T47D (cell line): Measurements from ENCODE around the gene KPNA4.
"Not testable (repeated sequence)": the region's sequence is repeated elsewhere in the genome, so short reads cannot be mapped to it uniquely, and the experiment has no call there.

ENCODE experiments used
- DNase-seq, 2 experiments: peaks; one replicate each; pipeline versions ENCODE4 v3.0.0 to v3.0.0-alpha.2; 2011 to 2012; ENCODE audit warnings: low read depth in 1 of 2, low spot score in 1 of 2
- JUND ChIP-seq: IDR thresholded peaks from 2 replicates; pipeline ENCODE4 v1.6.1; 2012; ENCODE audit warnings: low read depth
- in situ Hi-C: cut with HindIII; loops from 2 replicates; pipeline ENCODE4 v1.10.0; 2016; ENCODE audit warnings: low sequenced_read_pairs, low pct_unique_long_range_greater_than_20kb

The KPNA4 gene, protein sequence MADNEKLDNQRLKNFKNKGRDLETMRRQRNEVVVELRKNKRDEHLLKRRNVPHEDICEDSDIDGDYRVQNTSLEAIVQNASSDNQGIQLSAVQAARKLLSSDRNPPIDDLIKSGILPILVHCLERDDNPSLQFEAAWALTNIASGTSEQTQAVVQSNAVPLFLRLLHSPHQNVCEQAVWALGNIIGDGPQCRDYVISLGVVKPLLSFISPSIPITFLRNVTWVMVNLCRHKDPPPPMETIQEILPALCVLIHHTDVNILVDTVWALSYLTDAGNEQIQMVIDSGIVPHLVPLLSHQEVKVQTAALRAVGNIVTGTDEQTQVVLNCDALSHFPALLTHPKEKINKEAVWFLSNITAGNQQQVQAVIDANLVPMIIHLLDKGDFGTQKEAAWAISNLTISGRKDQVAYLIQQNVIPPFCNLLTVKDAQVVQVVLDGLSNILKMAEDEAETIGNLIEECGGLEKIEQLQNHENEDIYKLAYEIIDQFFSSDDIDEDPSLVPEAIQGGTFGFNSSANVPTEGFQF

DNA sequence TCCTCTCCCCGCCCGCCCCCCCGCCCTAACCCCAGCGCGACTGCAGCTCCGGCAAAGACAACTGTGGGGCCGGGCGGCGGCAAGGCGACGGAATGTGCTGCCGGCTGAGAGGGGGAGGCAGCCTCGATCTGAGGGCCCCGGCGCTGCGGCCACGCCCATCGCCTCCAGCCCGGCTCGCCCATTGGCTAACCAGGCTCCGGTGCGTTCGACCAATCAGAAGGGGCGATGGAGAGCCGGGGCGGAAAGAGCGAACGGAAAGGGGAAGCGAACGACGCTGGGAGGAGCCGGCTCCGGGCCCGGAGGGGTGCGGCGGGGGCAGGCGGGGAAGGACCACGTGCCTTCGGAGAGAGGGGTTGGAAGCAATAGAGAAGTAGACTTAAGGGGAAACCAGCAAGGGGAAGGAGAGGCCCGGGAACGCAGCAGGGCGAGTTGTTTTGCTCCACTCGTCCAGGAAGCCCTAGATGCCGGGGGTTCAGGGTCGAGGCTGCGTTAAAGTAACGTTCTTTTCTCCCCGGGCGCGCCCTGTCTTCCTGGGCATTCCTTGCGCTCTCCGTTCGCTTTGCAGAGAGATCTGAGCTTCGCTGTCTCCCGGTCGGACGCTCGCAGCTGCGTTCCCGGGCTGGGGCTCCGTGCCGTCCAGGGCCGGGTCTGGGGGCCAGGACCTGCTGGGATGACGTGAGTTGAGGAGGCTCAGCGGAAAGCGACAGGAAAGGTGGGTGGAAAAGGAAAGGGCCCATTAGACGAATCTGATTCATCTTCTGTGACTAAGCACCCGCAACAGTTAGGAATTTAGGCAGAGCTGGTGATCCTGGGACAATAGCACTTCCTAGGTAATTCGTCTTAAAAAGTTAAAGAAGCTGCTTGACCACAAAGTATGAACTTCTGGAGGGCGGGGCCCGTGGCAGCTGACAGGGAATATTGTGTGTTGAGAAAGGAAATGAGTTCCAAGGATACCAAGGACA, at the start of gene KPNA4:
Gene KPNA4 (minus strand): TSS at position 130 of the 962 bp plus-strand sequence. CDS start 289 bp downstream, outside the sequence.
- in situ Hi-C loops, result no loop called here
- TF ChIP-seq JUND, result no peak
- peak; percentile 99 for DNase-seq

DNA sequence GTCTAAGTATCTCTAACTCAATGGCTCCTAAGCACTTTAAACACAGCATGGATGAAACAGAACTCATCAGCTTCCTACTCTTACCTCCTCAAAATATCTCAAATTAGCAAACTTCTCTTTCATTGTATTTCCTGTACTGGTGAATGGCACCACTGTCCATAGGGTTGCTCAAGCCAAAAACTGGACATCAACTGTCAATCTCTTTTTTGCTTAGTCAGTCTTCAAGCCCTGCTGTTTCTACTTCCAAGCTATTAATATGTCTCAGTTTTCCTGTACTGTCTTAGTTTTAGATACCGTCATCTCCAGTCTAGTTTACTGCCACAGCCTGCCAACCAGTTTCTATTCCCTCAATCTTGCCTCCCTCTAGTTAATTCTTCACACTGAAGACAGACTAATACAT, 48.3 kb upstream of the KPNA4 start:
- no peak for TF ChIP-seq JUND
- in situ Hi-C loops, result no loop called here
- no peak for DNase-seq

DNA sequence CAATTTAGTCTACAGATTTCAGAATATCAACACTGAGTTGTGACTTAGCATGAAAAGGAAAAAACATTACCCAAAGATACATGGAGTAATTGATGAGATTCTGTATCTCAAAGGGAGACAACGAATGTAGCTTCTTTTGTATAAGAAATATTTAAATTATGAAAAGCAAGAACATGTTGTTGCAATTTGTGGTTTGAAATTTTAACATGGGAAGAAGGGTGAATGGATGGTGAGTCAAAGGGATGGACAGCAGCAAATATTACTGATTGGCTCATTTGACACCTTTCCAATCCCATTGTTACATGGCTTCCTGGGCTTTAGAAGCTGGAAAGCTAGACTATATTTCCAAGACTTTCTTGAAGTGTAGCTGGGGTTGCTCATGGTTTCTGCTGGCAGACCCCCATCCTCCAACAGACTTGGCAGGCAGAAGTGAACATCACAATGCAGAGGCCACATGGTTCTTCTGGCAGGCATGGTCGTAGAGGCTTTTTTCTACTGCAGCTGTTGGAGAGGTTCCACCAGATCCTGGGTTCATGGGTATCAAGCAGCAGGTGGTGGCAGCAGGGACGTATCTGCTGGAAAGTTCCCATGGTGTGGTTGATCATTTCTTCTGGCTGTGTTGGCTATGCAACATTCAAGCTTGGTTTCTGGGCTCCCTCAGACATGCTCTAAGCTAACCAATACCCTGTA, 47.2 kb upstream of the KPNA4 start:
- DNase-seq, result no peak
- in situ Hi-C loops, result no loop called here
- TF ChIP-seq JUND, result no peak

DNA sequence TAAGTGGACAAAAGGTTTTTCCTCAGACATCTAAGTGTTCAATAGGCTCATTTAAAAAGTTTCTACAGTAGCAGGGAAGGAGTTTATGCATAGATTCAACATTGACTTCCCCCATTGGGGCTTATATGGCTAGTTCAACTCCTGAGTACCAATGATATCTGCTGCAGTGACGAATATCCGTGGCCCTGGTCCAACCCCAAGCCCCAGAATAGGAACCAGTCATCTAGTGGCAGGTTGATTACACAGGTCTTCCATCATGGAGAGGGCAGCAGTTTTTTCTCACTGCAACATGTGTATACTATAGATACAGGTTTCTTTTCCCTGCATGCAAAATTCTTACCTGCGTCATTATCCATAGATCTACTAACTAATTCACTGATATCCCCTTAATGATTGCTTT, 45.8 kb upstream of the KPNA4 start:
- no peak for TF ChIP-seq JUND
- no peak for DNase-seq
- in situ Hi-C loops, result no loop called here

DNA sequence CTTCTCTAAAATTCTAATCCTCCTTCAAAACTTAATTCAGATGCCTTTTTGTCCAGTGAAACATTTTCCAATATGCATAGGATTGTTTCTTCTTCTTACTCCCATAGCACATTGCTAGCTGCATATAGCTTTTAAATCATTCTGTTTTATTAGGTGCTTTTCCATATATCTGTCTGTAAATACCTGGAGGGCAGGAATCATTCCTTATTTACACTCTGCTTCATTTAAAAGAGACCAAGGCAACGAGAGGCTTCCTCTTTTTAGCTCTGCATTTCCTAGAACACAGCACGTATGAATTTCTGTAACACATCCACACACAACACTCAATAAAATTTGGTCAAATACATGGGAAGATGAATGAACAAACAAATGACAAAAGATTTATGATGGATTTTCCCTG, 43.5 kb upstream of the KPNA4 start:
- in situ Hi-C loops, result no loop called here
- peak; percentile 21 to 38 for DNase-seq
- TF ChIP-seq JUND, result no peak

DNA sequence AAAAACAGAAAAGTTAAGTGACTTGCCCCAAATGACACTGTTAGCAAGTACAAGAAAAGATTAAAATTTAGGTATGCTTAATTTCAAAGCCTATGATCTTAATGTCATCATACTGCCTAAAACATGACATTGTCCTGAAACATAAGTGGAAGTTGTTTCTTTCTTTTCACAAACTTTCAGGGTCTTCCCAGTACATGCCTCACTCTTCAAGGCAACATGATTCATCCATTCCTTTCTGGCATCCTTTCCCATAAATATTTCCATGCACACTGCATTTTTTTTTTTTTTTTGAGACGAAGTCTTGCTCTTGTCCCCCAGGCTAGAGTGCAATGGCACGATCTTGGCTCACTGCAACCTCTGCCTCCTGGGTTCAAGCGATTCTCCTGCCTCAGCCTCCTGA, 42.5 kb upstream of the KPNA4 start:
- in situ Hi-C loops, result no loop called here
- DNase-seq, result no peak
- no peak for TF ChIP-seq JUND

DNA sequence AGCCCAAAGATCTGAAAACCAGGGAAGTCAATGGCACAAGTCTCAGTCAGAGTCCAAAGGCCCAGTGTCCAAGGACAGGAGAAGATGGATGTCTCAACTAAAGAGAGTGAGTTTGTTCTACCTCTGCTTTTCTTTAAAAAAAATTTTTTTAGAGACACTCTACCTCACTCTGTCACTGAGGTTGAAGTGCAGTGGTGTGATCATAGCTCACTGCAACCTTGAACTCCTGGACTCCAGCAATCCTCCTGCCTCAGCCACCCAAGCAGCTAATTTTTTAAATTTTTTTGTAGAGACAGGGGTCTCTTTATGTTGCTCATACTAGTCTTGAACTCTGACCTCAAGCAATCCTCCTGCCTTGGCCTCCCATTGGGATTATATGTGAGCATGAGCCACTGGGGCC, 39.9 kb upstream of the KPNA4 start:
- in situ Hi-C loops, result no loop called here
- DNase-seq, result no peak
- no peak for TF ChIP-seq JUND

DNA sequence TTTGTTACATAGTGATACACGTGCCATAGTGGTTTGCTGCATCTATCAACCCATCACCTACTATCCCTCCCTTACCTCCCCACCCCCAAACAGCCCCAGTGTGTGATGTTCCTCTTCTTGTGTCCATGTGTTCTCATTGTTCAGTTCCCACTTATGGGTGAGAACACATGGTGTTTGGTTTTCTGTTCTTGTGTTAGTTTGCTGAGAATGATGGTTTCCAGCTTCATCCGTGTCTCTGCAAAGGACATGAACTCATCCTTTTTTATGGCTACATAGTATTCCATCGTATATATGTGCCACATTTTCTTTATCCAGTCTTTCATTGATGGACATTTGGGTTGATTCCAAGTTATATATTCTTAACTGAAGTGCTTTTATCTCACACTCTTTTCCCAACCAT, 38.5 kb upstream of the KPNA4 start:
- in situ Hi-C loops, DNase-seq: not testable (repeated sequence)

DNA sequence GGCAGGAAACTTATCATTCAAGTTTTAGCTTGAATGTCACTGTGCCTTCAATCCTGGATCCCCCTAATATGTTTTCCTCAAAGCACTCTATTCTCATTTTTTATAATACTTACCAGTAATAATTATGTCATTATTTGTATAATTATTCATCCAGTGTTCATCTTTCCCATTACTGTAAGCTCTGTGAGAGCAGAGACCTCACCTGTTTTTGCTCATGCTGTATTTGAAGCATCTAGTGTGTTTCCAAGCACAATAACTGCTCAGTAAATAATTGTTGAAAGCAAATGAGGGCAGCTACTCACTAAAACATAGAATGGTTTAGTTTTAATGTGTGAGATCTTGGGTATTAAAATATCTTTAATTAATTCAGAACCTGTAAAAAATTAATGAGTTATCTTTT, 36.9 kb upstream of the KPNA4 start:
- no peak for TF ChIP-seq JUND
- in situ Hi-C loops, result no loop called here

DNA sequence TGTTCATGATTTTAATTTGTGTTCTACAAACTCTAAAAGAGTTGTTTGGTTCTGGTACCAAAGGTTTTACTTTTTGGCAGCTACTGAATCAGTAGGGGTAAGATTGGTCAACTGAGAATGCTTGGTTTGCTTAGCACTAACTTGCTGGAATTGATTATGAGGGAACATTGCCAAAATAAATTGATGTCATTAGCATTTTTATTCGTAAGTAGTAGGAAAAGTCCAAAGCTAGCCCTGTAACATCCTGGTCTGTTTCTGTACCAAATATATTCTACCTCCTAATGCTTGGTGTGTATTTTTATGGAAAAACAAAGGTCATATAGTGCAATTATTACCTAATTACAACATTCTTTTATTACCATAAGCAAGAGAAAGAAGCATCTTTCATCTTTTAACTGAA, 35.9 kb upstream of the KPNA4 start:
- DNase-seq, result no peak
- in situ Hi-C loops, result no loop called here
- TF ChIP-seq JUND, result no peak

More for the DNA sequence above, 36.9 kb upstream of the KPNA4 start:
- DNase-seq, result no peak

DNA sequence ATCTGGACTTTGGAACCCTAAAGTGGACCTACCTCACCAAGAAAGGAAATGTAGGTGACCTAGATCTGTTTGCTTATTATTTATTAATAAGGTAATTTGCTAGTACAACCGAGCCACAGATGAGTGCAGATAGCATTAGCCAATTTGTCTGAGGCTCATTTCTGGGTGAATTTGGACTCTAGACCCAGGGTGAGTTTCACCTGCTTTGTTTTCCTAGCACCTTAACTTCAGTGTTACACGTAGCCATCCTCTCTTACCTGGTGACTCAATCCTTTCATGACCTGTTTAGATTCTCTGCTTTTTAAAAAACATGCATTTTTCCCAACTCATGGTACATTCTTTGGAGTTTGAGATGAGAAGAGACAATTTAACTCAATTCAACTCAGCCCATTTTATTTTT, 33.5 kb upstream of the KPNA4 start:
- no peak for DNase-seq
- in situ Hi-C loops, result no loop called here
- TF ChIP-seq JUND, result no peak

DNA sequence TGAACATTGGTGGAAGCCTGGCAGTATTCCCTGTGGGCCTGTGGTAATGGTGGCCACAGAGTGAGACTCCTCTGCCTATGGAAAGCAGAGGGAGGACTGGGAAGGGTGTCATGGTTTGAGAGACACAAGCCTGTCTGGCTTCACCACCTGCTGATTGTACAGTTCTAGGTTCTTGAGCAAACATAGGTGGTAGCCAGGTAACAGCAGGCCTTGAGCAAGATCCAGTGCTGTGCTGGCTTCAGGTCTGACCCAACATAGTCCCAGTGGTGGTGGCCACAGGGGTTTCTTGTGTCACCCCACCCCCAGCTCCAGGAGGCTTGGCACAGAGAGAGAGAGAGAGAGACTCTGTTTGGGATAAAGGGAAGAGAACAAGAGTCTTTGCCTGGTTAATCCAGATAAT, 22.7 kb upstream of the KPNA4 start:
- DNase-seq, result no peak
- TF ChIP-seq JUND, result no peak
- in situ Hi-C loops, result no loop called here
